PFSK-1 (cell line): ENCODE results near the gene PXT1.

Experiments
- FOXP2 ChIP-seq: optimal IDR thresholded peaks from 2 replicates; pipeline ENCODE3; 2011; ENCODE audit warnings: borderline replicate concordance, control low read depth, inconsistent platforms; ENCODE audit not compliant: insufficient read depth; ENCODE audit errors: extremely low read length, extremely low read depth
- POLR2AphosphoS5 ChIP-seq: IDR thresholded peaks from 2 replicates; pipeline ENCODE4 v1.6.1; 2012; ENCODE audit warnings: low read depth, mild to moderate bottlenecking, control low read depth, low read length, moderate library complexity
- REST ChIP-seq, 2 experiments: IDR thresholded peaks; 2 replicates each; pipeline versions ENCODE4 v1.6.1 to v1.8.0; 2011 to 2012; ENCODE audit warnings: low read depth in 2 of 2, low read length in 2 of 2, control low read depth in 1 of 2, inconsistent platforms in 1 of 2, mild to moderate bottlenecking in 1 of 2, moderate library complexity in 1 of 2; ENCODE audit not compliant: insufficient read depth in 1 of 2
- SIN3A ChIP-seq: IDR thresholded peaks from 2 replicates; pipeline ENCODE4 v1.6.1; 2012; ENCODE audit warnings: mild to moderate bottlenecking, low read length, moderate library complexity, borderline replicate concordance; ENCODE audit not compliant: insufficient read depth
- TAF1 ChIP-seq: IDR thresholded peaks from 2 replicates; pipeline ENCODE4 v1.6.1; 2012; ENCODE audit warnings: low read length, control low read depth, borderline replicate concordance; ENCODE audit not compliant: insufficient read depth

GRCh38 chr6:36389353-36389752, 53.3 kb downstream of the PXT1 start:
- TF ChIP-seq REST (IDR thresholded peaks at IDR 0.05; ENCODE audit: insufficient read depth in 1 of 2, low read depth in 2 of 2, low read length in 2 of 2) = no peak
- no peak for TF ChIP-seq POLR2AphosphoS5
- TF ChIP-seq SIN3A = no peak
- TF ChIP-seq TAF1 = no peak
- no peak for TF ChIP-seq FOXP2
